C4-2B (cell line): ENCODE results near the gene PAK5.

Experiments
- H3K27ac ChIP-seq: fragments of 450-650 bp; 2 replicates; pipeline ENCODE4 v1.5.1; 2017
- CTCF ChIP-seq: fragments of 450-650 bp; conservative IDR thresholded peaks from 2 replicates; pipeline ENCODE4 v1.5.1; 2017; ENCODE audit warnings: mild to moderate bottlenecking
- ZFX ChIP-seq: fragments of 450-650 bp; IDR thresholded peaks from 2 replicates; pipeline ENCODE4 v1.6.1; 2017

PAK5 gene

GRCh38 chr20:9672981-9673380, 165.9 kb downstream of the PAK5 start:
- H3K27ac ChIP-seq = no peak overlapping the region
- no peak for TF ChIP-seq CTCF
- TF ChIP-seq ZFX = no peak

- no peak for TF ChIP-seq ZFX
- no peak for TF ChIP-seq CTCF
- H3K27ac ChIP-seq = no peak overlapping the region
Measured at GRCh38 chr20:9672027-9672426, 166.8 kb downstream of the PAK5 start.

GRCh38 chr20:9668381-9668780, 170.5 kb downstream of the PAK5 start:
- TF ChIP-seq CTCF = no peak
- TF ChIP-seq ZFX = no peak
- no peak overlapping the region for H3K27ac ChIP-seq

- TF ChIP-seq ZFX (no peak), CTCF (no peak)
- H3K27ac ChIP-seq = no peak overlapping the region
Measured at GRCh38 chr20:9663423-9663822, 175.5 kb downstream of the PAK5 start.

GRCh38 chr20:9660236-9660868, 178.5 kb downstream of the PAK5 start:
- TF ChIP-seq CTCF = no peak
- no peak for TF ChIP-seq ZFX

GRCh38 chr20:9647741-9648140, 191.1 kb downstream of the PAK5 start:
- H3K27ac ChIP-seq = no peak overlapping the region
- TF ChIP-seq ZFX (no peak), CTCF (no peak)

More at GRCh38 chr20:9660236-9660868, 178.5 kb downstream of the PAK5 start:
- H3K27ac ChIP-seq = no peak overlapping the region

GRCh38 chr20:9646375-9646774, 192.5 kb downstream of the PAK5 start:
- TF ChIP-seq CTCF = no peak
- no peak for TF ChIP-seq ZFX
- no peak overlapping the region for H3K27ac ChIP-seq
